ENCODE measurements around the gene SYTL2. TPM values are rescaled to one million over a fixed set of nuclear protein-coding genes. Genes with fewer than 3 reads are reported as not detected.

Gene SYTL2
- total RNA-seq, 2 donors from 2014 or later = 1.7 to 3.4 TPM

DNA sequence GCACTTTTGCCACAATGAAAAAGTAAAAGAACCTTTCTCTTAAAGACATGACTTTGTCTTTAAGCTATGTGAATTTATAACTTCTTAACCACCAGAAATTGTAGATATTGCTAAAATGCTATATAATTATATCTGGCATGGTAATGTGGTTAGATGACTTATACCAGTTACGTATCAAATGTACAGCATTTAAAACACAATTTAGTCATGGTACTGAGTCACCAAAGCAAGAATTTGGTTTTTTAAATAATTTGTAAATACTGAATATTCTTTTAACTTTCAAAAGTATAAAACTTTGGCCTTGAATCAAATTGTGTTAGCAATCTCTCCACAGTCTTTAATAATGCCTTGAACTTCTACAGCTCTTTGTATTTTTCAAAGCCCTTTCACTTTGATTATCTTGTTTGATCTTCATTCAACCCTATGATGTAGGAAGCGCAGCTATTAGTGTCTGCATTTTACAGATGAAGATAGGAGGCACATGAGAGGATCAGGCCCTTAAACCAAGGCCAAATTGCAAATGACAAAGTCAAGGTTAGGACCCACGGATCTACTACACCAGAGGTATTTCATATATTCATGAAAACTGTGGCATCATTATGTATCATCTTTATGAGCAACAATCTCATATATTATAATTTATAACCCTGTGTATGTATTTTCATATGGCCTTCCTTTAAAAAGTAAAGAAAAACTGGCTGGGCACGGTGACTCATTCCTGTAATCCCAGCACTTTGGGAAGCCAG lies 4.4 kb upstream of the SYTL2 start:
- H3K4me3 Mint-ChIP-seq = no peak overlapping the region
- H3K9ac ChIP-seq (ENCODE audit: extremely low read depth, low read length, poor library complexity, severe bottlenecking) = no peak overlapping the region
- WGBS, 2 experiments (ENCODE audit: insufficient coverage in 1 of 2, insufficient read length in 1 of 2) = 68 to 100% methylated on average over 1 to 4 of the region's 4 CpGs

DNA sequence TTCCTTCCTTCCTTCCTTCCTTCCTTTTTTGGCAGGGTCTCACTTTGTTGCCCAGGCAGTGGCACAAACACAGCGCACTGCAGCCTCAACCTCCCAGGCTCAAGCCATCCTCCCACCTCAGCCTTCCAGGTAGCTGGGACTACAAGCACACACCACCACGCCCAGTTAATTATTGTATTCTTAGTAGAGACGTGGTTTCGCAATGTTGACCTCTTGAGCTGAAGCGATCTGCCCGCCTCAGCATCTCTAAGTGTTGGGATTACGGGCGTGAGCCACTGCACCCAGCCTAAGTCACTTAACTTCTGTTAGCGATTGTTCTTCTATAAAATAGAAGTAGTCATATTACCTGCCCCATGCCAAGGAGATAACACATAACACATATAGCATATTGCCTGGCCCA lies 2.8 kb upstream of the SYTL2 start:
- WGBS, 2 experiments (ENCODE audit: insufficient coverage in 1 of 2, insufficient read length in 1 of 2) = 97 to 98% methylated on average over 7 to 9 of the region's 9 CpGs
- H3K36me3 Mint-ChIP-seq (ENCODE audit: low read depth) = no peaks in the 10 kb centered on the region
- H3K9me3 Mint-ChIP-seq = no peaks in the 10 kb centered on the region

More for the DNA sequence above, 4.4 kb upstream of the SYTL2 start:
- H3K27me3 Mint-ChIP-seq (ENCODE audit: insufficient read depth) = peaks cover 31% of the 10 kb centered on the region
- no peak overlapping the region for H3K27ac Mint-ChIP-seq
- no peak for DNase-seq
- H3K9me3 ChIP-seq (ENCODE audit: control insufficient read depth, low read length) = no peaks in the 10 kb centered on the region
- peaks cover 34% of the 10 kb centered on the region for H3K27me3 ChIP-seq (ENCODE audit: control insufficient read depth, insufficient read depth, low read length, poor library complexity, severe bottlenecking)
- H3K4me1 ChIP-seq (ENCODE audit: control insufficient read depth, insufficient read depth, low read length) = no peaks in the 10 kb centered on the region
- H3K36me3 ChIP-seq (ENCODE audit: control insufficient read depth, insufficient read depth, low read length) = no peaks in the 10 kb centered on the region
- H3K4me1 Mint-ChIP-seq = peaks cover 1% of the 10 kb centered on the region
- H3K27ac ChIP-seq (ENCODE audit: low read depth, low read length) = no peak overlapping the region
- no peaks in the 10 kb centered on the region for H3K36me3 Mint-ChIP-seq (ENCODE audit: low read depth)
- H3K9me3 Mint-ChIP-seq = no peaks in the 10 kb centered on the region
- no peak for TF ChIP-seq CTCF (conservative IDR thresholded peaks at IDR 0.05)
- no peak overlapping the region for H3K4me3 ChIP-seq (ENCODE audit: low read length)

DNA sequence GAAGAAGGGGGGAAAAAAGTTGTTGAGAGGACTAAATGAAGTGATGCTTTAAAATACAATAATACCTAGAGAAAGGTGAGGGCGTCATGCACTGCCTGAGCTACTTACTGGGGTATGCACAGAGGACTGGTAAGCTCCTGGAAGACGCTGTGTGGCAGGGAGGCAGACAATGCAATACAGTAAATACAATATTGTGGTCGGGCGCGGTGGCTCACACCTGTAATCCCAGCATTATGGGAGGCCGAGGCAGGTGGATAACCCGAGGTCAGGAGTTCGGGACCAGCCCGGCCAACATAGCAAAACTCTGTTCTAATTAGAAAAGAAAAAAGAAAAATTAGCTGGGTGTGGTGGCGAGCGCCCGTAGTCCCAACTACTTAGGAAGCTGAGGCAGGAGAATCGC lies 683 bp upstream of the SYTL2 start:
- H3K9me3 Mint-ChIP-seq = no peaks in the 10 kb centered on the region
- H3K27ac ChIP-seq (ENCODE audit: low read depth, low read length) = no peak overlapping the region
- no peaks in the 10 kb centered on the region for H3K36me3 Mint-ChIP-seq (ENCODE audit: low read depth)
- H3K9me3 ChIP-seq (ENCODE audit: control insufficient read depth, low read length) = no peaks in the 10 kb centered on the region
- WGBS, 2 experiments (ENCODE audit: insufficient coverage in 1 of 2, insufficient read length in 1 of 2) = 74 to 78% methylated on average over 11 to 13 of the region's 13 CpGs
- H3K4me1 Mint-ChIP-seq = peaks cover 3% of the 10 kb centered on the region
- peak overlapping the region; percentile 17 for H3K9ac ChIP-seq (ENCODE audit: extremely low read depth, low read length, poor library complexity, severe bottlenecking)
- H3K4me1 ChIP-seq (ENCODE audit: control insufficient read depth, insufficient read depth, low read length) = no peaks in the 10 kb centered on the region
- H3K27me3 ChIP-seq (ENCODE audit: control insufficient read depth, insufficient read depth, low read length, poor library complexity, severe bottlenecking) = peaks cover 42% of the 10 kb centered on the region
- H3K27me3 Mint-ChIP-seq (ENCODE audit: insufficient read depth) = peaks cover 41% of the 10 kb centered on the region
- TF ChIP-seq CTCF (conservative IDR thresholded peaks at IDR 0.05) = no peak
- peak; percentile 52 for DNase-seq
- H3K27ac Mint-ChIP-seq = no peak overlapping the region
- H3K4me3 Mint-ChIP-seq = peak overlapping the region; percentile 61
- no peaks in the 10 kb centered on the region for H3K36me3 ChIP-seq (ENCODE audit: control insufficient read depth, insufficient read depth, low read length)
- peak overlapping the region; percentile 78 for H3K4me3 ChIP-seq (ENCODE audit: low read length)

More for the DNA sequence above, 2.8 kb upstream of the SYTL2 start:
- Mint-ChIP-seq H3K4me3 (no peak overlapping the region), H3K4me1 (peaks cover 3% of the 10 kb centered on the region), H3K27ac (no peak overlapping the region), H3K27me3 (ENCODE audit: insufficient read depth) (peaks cover 39% of the 10 kb centered on the region)
- no peak overlapping the region for H3K27ac ChIP-seq (ENCODE audit: low read depth, low read length)
- no peak for DNase-seq
- H3K36me3 ChIP-seq (ENCODE audit: control insufficient read depth, insufficient read depth, low read length) = no peaks in the 10 kb centered on the region
- H3K27me3 ChIP-seq (ENCODE audit: control insufficient read depth, insufficient read depth, low read length, poor library complexity, severe bottlenecking) = peaks cover 42% of the 10 kb centered on the region
- no peaks in the 10 kb centered on the region for H3K9me3 ChIP-seq (ENCODE audit: control insufficient read depth, low read length)
- H3K4me3 ChIP-seq (ENCODE audit: low read length) = no peak overlapping the region
- H3K4me1 ChIP-seq (ENCODE audit: control insufficient read depth, insufficient read depth, low read length) = no peaks in the 10 kb centered on the region
- no peak for TF ChIP-seq CTCF (conservative IDR thresholded peaks at IDR 0.05)
- no peak overlapping the region for H3K9ac ChIP-seq (ENCODE audit: extremely low read depth, low read length, poor library complexity, severe bottlenecking)

All from endodermal cell (in vitro differentiated cells).